Gastrocnemius medialis (tissue), 4 donors: Measurements from ENCODE around the gene GRM3.

Experiments
- CTCF ChIP-seq, 5 experiments: fragments of 450-650 bp in 3 of 5; fragments of 200-600 bp in 2 of 5; sonication (generic) in 2 of 5; IDR thresholded peaks in 4 of 5; conservative IDR thresholded peaks in 1 of 5; 1 replicate in 4 of 5; 2 replicates in 1 of 5; pipeline ENCODE4 v1.5.1; 2016 to 2019; ENCODE audit warnings: antibody characterized with exemption in 5 of 5, mild to moderate bottlenecking in 3 of 5, moderate library complexity in 3 of 5
- POLR2A ChIP-seq, 2 donors: fragments of 450-650 bp; IDR thresholded peaks; one replicate each; pipeline ENCODE4 v1.6.1; 2017; ENCODE audit warnings: antibody characterized with exemption in 2 of 2, mild to moderate bottlenecking in 2 of 2, moderate library complexity in 2 of 2

DNA sequence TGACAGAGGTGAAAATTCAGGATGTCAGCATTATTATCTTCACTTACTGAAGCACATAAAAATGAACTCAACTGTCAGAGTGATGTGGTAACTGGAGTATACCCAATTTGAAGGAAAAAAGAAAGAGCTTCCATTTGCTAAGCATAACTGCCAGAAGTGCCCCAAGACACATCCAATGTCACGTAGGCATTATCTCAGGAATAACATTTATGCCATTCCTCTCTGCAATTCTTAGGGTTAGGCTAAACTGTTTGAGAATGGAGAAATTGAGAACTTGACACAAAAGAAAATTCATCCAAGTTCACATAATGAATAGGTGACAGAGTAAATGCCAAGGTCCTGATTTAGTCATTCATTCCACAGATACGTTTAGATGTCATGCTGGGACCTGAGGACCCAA lies 148.6 kb downstream of the GRM3 start:
- TF ChIP-seq CTCF (IDR thresholded peaks at IDR 0.05 in 4 of 5, conservative IDR thresholded peaks at IDR 0.05 in 1 of 5) (no peak), POLR2A (IDR thresholded peaks at IDR 0.05) (no peak)
